A549 (cell line): Measurements from ENCODE around the gene NHEJ1.

Source experiments
- BHLHE40 ChIP-seq: IDR thresholded peaks from 2 replicates; pipeline ENCODE4 v1.6.1; 2012; ENCODE audit warnings: low read depth, low read length, inconsistent platforms
- CBX8 ChIP-seq: fragments of 200-600 bp; sonication (generic); IDR thresholded peaks from 2 replicates; pipeline ENCODE4 v1.6.1; 2016
- EP300 ChIP-seq, 2 experiments: fragments of >200 bp; sonication (Bioruptor Twin); formaldehyde crosslinking; IDR thresholded peaks; 2 replicates in 1 of 2; 3 replicates in 1 of 2; pipeline ENCODE4 v1.6.1; 2016 to 2017
- HDAC2 ChIP-seq: fragments of 200-600 bp; sonication (generic); IDR thresholded peaks from 2 replicates; pipeline ENCODE4 v1.6.1; 2016
- PHF8 ChIP-seq: fragments of 200-600 bp; sonication (generic); IDR thresholded peaks from 2 replicates; pipeline ENCODE4 v1.6.1; 2016; ENCODE audit warnings: low read depth, mild to moderate bottlenecking, antibody characterized with exemption, moderate library complexity, borderline replicate concordance
- POLR2A ChIP-seq: IDR thresholded peaks from 2 replicates; pipeline ENCODE4 v1.6.1; 2012; ENCODE audit warnings: mild to moderate bottlenecking, low read length
- RAD21 ChIP-seq, 2 experiments: fragments of >200 bp in 1 of 2; sonication (Bioruptor Twin) in 1 of 2; formaldehyde crosslinking in 1 of 2; IDR thresholded peaks in 1 of 2; conservative IDR thresholded peaks in 1 of 2; 2 replicates in 1 of 2; 3 replicates in 1 of 2; pipeline ENCODE4 v1.6.1; 2012 to 2018; ENCODE audit warnings: inconsistent platforms in 1 of 2
- RCOR1 ChIP-seq: fragments of 150-350 bp; IDR thresholded peaks from 2 replicates; pipeline ENCODE4 v1.6.1; 2014; ENCODE audit warnings: antibody characterized with exemption, low read length, low read depth
- SMC3 ChIP-seq: fragments of >200 bp; sonication (Bioruptor Twin); formaldehyde crosslinking; IDR thresholded peaks from 3 replicates; pipeline ENCODE4 v1.6.1; 2018; ENCODE audit warnings: inconsistent platforms
- SREBF2 ChIP-seq: fragments of 450-650 bp; IDR thresholded peaks from 2 replicates; pipeline ENCODE4 v1.6.1; 2014; ENCODE audit warnings: mild to moderate bottlenecking, moderate library complexity
- TF ChIP-seq, protein P1 (sequence below): fragments of 450-650 bp; IDR thresholded peaks from 2 replicates; pipeline ENCODE4 v1.6.1; 2014; ENCODE audit warnings: antibody characterized with exemption
- TF ChIP-seq, protein P2 (sequence below): fragments of >200 bp; sonication (Bioruptor Twin); formaldehyde crosslinking; IDR thresholded peaks from 3 replicates; pipeline ENCODE4 v1.5.1; 2016
- TF ChIP-seq, protein P3 (sequence below): IDR thresholded peaks from 2 replicates; pipeline ENCODE4 v1.6.1; 2012
- TF ChIP-seq, protein P4 (sequence below): fragments of 200-600 bp; sonication (generic); IDR thresholded peaks from 2 replicates; pipeline ENCODE4 v1.6.1; 2016; ENCODE audit warnings: antibody characterized with exemption, mild to moderate bottlenecking, moderate library complexity

DNA sequence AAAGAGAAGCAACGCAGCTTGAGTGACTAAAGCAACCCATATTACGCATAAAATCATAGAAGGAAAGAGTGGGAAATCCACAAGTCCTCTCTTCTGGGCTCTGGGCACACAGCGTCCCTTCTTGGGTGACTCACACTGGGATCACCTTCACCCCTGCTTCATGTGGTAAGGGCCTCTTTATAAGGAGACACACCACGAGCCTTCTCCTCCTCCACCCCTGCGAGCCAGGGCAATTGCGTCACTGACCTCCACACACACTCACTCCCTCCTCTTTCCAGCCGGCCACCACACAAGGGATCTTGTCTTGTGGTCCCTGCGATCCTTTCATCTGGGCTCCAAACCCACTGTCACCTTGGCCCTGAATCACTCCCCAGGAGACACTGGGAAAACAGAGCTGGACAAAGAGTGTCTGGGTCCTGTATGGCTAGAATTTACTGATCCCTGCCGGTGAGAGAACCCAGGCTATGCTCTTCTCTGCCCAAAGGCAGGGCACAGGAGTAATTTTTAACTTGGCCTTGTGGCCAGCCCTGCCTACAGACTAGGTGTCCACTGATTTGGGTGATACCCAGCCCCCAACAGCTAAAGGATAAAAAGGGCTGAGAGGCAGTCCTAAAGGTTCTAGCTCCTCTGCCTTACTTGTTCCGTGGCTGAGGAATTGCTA lies 35.3 kb downstream of the NHEJ1 start:
- TF ChIP-seq, protein P1, sequence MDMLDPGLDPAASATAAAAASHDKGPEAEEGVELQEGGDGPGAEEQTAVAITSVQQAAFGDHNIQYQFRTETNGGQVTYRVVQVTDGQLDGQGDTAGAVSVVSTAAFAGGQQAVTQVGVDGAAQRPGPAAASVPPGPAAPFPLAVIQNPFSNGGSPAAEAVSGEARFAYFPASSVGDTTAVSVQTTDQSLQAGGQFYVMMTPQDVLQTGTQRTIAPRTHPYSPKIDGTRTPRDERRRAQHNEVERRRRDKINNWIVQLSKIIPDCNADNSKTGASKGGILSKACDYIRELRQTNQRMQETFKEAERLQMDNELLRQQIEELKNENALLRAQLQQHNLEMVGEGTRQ: no peak
- TF ChIP-seq RCOR1 (no peak), SMC3 (no peak), EP300 (IDR thresholded peaks at IDR 0.05) (no peak), POLR2A (no peak), SREBF2 (no peak), BHLHE40 (no peak), HDAC2 (no peak), PHF8 (no peak), CBX8 (no peak), RAD21 (conservative IDR thresholded peaks at IDR 0.05 in 1 of 2, IDR thresholded peaks at IDR 0.05 in 1 of 2) (no peak)
- TF ChIP-seq, protein P2, sequence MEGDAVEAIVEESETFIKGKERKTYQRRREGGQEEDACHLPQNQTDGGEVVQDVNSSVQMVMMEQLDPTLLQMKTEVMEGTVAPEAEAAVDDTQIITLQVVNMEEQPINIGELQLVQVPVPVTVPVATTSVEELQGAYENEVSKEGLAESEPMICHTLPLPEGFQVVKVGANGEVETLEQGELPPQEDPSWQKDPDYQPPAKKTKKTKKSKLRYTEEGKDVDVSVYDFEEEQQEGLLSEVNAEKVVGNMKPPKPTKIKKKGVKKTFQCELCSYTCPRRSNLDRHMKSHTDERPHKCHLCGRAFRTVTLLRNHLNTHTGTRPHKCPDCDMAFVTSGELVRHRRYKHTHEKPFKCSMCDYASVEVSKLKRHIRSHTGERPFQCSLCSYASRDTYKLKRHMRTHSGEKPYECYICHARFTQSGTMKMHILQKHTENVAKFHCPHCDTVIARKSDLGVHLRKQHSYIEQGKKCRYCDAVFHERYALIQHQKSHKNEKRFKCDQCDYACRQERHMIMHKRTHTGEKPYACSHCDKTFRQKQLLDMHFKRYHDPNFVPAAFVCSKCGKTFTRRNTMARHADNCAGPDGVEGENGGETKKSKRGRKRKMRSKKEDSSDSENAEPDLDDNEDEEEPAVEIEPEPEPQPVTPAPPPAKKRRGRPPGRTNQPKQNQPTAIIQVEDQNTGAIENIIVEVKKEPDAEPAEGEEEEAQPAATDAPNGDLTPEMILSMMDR: no peak
- TF ChIP-seq, protein P3, sequence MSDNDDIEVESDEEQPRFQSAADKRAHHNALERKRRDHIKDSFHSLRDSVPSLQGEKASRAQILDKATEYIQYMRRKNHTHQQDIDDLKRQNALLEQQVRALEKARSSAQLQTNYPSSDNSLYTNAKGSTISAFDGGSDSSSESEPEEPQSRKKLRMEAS: no peak
- TF ChIP-seq, protein P4, sequence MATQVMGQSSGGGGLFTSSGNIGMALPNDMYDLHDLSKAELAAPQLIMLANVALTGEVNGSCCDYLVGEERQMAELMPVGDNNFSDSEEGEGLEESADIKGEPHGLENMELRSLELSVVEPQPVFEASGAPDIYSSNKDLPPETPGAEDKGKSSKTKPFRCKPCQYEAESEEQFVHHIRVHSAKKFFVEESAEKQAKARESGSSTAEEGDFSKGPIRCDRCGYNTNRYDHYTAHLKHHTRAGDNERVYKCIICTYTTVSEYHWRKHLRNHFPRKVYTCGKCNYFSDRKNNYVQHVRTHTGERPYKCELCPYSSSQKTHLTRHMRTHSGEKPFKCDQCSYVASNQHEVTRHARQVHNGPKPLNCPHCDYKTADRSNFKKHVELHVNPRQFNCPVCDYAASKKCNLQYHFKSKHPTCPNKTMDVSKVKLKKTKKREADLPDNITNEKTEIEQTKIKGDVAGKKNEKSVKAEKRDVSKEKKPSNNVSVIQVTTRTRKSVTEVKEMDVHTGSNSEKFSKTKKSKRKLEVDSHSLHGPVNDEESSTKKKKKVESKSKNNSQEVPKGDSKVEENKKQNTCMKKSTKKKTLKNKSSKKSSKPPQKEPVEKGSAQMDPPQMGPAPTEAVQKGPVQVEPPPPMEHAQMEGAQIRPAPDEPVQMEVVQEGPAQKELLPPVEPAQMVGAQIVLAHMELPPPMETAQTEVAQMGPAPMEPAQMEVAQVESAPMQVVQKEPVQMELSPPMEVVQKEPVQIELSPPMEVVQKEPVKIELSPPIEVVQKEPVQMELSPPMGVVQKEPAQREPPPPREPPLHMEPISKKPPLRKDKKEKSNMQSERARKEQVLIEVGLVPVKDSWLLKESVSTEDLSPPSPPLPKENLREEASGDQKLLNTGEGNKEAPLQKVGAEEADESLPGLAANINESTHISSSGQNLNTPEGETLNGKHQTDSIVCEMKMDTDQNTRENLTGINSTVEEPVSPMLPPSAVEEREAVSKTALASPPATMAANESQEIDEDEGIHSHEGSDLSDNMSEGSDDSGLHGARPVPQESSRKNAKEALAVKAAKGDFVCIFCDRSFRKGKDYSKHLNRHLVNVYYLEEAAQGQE: no peak
